Keratinocyte (primary cell): ENCODE data around the gene LRP1B. TPM values are rescaled to one million over a fixed set of nuclear protein-coding genes. Genes with fewer than 3 reads are reported as not detected.

Source experiments
- DNase-seq: peaks from one replicate; pipeline ENCODE4 v3.0.0-alpha.2; 2011; ENCODE audit warnings: low read depth, missing footprints, low spot score
- FAIRE-seq: peaks from 2 replicates; lab custom pipeline; 2011; peaks lifted over from hg19 to GRCh38; lab: Jason Lieb, UNC
- H2AFZ ChIP-seq: 2 replicates; pipeline ENCODE4 v1.6.0; 2012; ENCODE audit warnings: low read length, control low read depth, inconsistent platforms; ENCODE audit not compliant: control insufficient read depth
- H3K27ac ChIP-seq: 2 replicates; pipeline ENCODE4 v1.5.1; 2011; ENCODE audit warnings: low read length; ENCODE audit not compliant: control insufficient read depth, insufficient read depth
- H3K27me3 ChIP-seq: 3 replicates; pipeline ENCODE4 v1.6.0; 2011; ENCODE audit warnings: low read length; ENCODE audit not compliant: control insufficient read depth, insufficient read depth; ENCODE audit errors: extremely low read depth
- H3K36me3 ChIP-seq, 2 experiments: 2 replicates in 1 of 2; 3 replicates in 1 of 2; pipeline ENCODE4 v1.5.1; 2011; ENCODE audit warnings: low read length in 2 of 2, mild to moderate bottlenecking in 1 of 2; ENCODE audit not compliant: control insufficient read depth in 2 of 2, insufficient read depth in 2 of 2; ENCODE audit errors: extremely low read depth in 1 of 2
- H3K4me1 ChIP-seq: 3 replicates; pipeline ENCODE4 v1.5.1; 2011; ENCODE audit warnings: low read length; ENCODE audit not compliant: control insufficient read depth, insufficient read depth; ENCODE audit errors: extremely low read depth
- H3K4me2 ChIP-seq: 3 replicates; pipeline ENCODE4 v1.6.0; 2011; ENCODE audit warnings: low read depth, low read length; ENCODE audit not compliant: control insufficient read depth, insufficient read depth; ENCODE audit errors: extremely low read depth
- H3K4me3 ChIP-seq, 3 experiments: fragments of 200-600 bp in 1 of 3; sonication (generic) in 1 of 3; 2 replicates in 2 of 3; 3 replicates in 1 of 3; pipeline ENCODE4 v1.5.1; 2011 to 2016; ENCODE audit warnings: low read length in 3 of 3, mild to moderate bottlenecking in 3 of 3, control low read depth in 2 of 3, inconsistent platforms in 1 of 3, low read depth in 1 of 3, mixed read lengths in 1 of 3, mixed run types in 1 of 3, moderate library complexity in 1 of 3; ENCODE audit not compliant: control insufficient read depth in 2 of 3, insufficient read depth in 2 of 3; ENCODE audit errors: extremely low read depth in 1 of 3
- H3K79me2 ChIP-seq: 2 replicates; pipeline ENCODE4 v1.6.0; 2012; ENCODE audit warnings: low read length; ENCODE audit not compliant: control insufficient read depth, insufficient read depth
- H3K9ac ChIP-seq: 3 replicates; pipeline ENCODE4 v1.6.0; 2011; ENCODE audit warnings: low read length; ENCODE audit not compliant: control insufficient read depth, insufficient read depth; ENCODE audit errors: extremely low read depth
- H3K9me1 ChIP-seq: 3 replicates; pipeline ENCODE4 v1.6.0; 2011; ENCODE audit warnings: low read length; ENCODE audit not compliant: control insufficient read depth, insufficient read depth; ENCODE audit errors: extremely low read depth
- H3K9me3 ChIP-seq: 2 replicates; pipeline ENCODE4 v1.5.1; 2012; ENCODE audit warnings: low read depth, low read length; ENCODE audit not compliant: control insufficient read depth
- H4K20me1 ChIP-seq: 3 replicates; pipeline ENCODE4 v1.6.0; 2011; ENCODE audit warnings: low read length; ENCODE audit not compliant: control insufficient read depth, insufficient read depth; ENCODE audit errors: extremely low read depth
- CTCF ChIP-seq, 3 experiments: IDR thresholded peaks in 1 of 3; conservative IDR thresholded peaks in 1 of 3; optimal IDR thresholded peaks in 1 of 3; 2 replicates in 2 of 3; 3 replicates in 1 of 3; pipeline versions ENCODE3 to v1.5.1; 2011; ENCODE audit warnings: low read length in 3 of 3, mild to moderate bottlenecking in 3 of 3, moderate library complexity in 2 of 3, control low read depth in 1 of 3, inconsistent platforms in 1 of 3; ENCODE audit not compliant: insufficient read depth in 2 of 3; ENCODE audit errors: extremely low read depth in 1 of 3
- EZH2 ChIP-seq: IDR thresholded peaks from one replicate; pipeline ENCODE4 v1.6.1; 2012; ENCODE audit warnings: inconsistent platforms, mild to moderate bottlenecking, low read length, moderate library complexity
- dilution Hi-C: fragments of 300-500 bp; cut with MboI; formaldehyde crosslinking; loops from one replicate; pipeline ENCODE4 v1.7.0; 2020; ENCODE audit warnings: low sequenced_read_pairs; ENCODE audit not compliant: extremely low pct_ligation_motif_present
- polyA plus RNA-seq, 5 experiments: library from polyadenylated mRNA; depleted of rRNA in 3 of 5; stranded (reverse) in 3 of 5; stranded (forward) in 1 of 5; unstranded in 1 of 5; fragments of >200 nt; gene quantifications; 1 replicate in 1 of 5; 2 replicates in 3 of 5; 3 replicates in 1 of 5; pipeline versions ENCODE4 v1.2.1 to v1.2.3, GENCODE V29; 2011 to 2012; ENCODE audit warnings: missing spikeins in 2 of 5, low read depth in 1 of 5, low replicate concordance in 1 of 5

Gene LRP1B
- polyA plus RNA-seq, 1 donor (not counting 4 experiments of a cell fraction or from before 2014, with no cell fraction given), result not detected

GRCh38 chr2:141105763-141106162, 1025.1 kb downstream of the LRP1B start:
- no peak overlapping the region for H3K4me2 ChIP-seq
- H3K9ac ChIP-seq, result no peak overlapping the region
- FAIRE-seq (no peak), DNase-seq (no peak)
- dilution Hi-C loops, result no loop called here
- TF ChIP-seq CTCF (optimal IDR thresholded peaks at IDR 0.05 in 1 of 3, IDR thresholded peaks at IDR 0.05 in 1 of 3, conservative IDR thresholded peaks at IDR 0.05 in 1 of 3; ENCODE audit: extremely low read depth in 1 of 3, insufficient read depth in 2 of 3, low read length in 3 of 3) (no peak), EZH2 (no peak)
- H3K9me3 ChIP-seq, result no peaks in the 10 kb centered on the region
- H4K20me1 ChIP-seq, result no peaks in the 10 kb centered on the region
- H3K4me3 ChIP-seq, result no peak overlapping the region
- no peaks in the 10 kb centered on the region for H3K9me1 ChIP-seq
- H3K79me2 ChIP-seq, result no peaks in the 10 kb centered on the region
- H3K27ac ChIP-seq, result no peak overlapping the region
- no peaks in the 10 kb centered on the region for H3K36me3 ChIP-seq
- no peaks in the 10 kb centered on the region for H3K4me1 ChIP-seq
- H2AFZ ChIP-seq, result no peak overlapping the region
- no peaks in the 10 kb centered on the region for H3K27me3 ChIP-seq

- dilution Hi-C loops, result no loop called here
- no peaks in the 10 kb centered on the region for H3K36me3 ChIP-seq
- DNase-seq, result no peak
- H4K20me1 ChIP-seq, result no peaks in the 10 kb centered on the region
- H3K9me3 ChIP-seq, result no peaks in the 10 kb centered on the region
- FAIRE-seq, result no peak
- H3K4me3 ChIP-seq, result no peak overlapping the region
- H2AFZ ChIP-seq, result no peak overlapping the region
- no peak overlapping the region for H3K4me2 ChIP-seq
- no peaks in the 10 kb centered on the region for H3K9me1 ChIP-seq
- no peaks in the 10 kb centered on the region for H3K79me2 ChIP-seq
- H3K27me3 ChIP-seq, result no peaks in the 10 kb centered on the region
- TF ChIP-seq EZH2 (no peak), CTCF (optimal IDR thresholded peaks at IDR 0.05 in 1 of 3, IDR thresholded peaks at IDR 0.05 in 1 of 3, conservative IDR thresholded peaks at IDR 0.05 in 1 of 3; ENCODE audit: extremely low read depth in 1 of 3, insufficient read depth in 2 of 3, low read length in 3 of 3) (no peak)
- H3K9ac ChIP-seq, result no peak overlapping the region
- H3K27ac ChIP-seq, result no peak overlapping the region
- H3K4me1 ChIP-seq, result no peaks in the 10 kb centered on the region
Observed at GRCh38 chr2:141103216-141103615, 1027.6 kb downstream of the LRP1B start.
